HG02678 (cell line): ENCODE measurements around the gene ALKBH3.

Source experiments
- ATAC-seq: cut with Tn5 transposase; IDR thresholded peaks from one replicate; pipeline ENCODE4 v1.9.1; 2021; ENCODE audit warnings: mild to moderate bottlenecking, moderate library complexity; ENCODE audit not compliant: unreplicated experiment

Gene ALKBH3

GRCh38 chr11:43936076-43936475, 55.4 kb downstream of the ALKBH3 start:
- ATAC-seq: no peak

- no peak for ATAC-seq
Observed at GRCh38 chr11:43937434-43938411, 57.1 kb downstream of the ALKBH3 start.

- no peak for ATAC-seq
Observed at GRCh38 chr11:43941257-43941994, 60.8 kb downstream of the ALKBH3 start.

GRCh38 chr11:43942662-43943371, 62.2 kb downstream of the ALKBH3 start:
- ATAC-seq: no peak

GRCh38 chr11:43943372-43943930, 62.8 kb downstream of the ALKBH3 start:
- ATAC-seq: no peak

- no peak for ATAC-seq
Observed at GRCh38 chr11:43943931-43944751, 63.5 kb downstream of the ALKBH3 start.

GRCh38 chr11:43944761-43945311, 64.2 kb downstream of the ALKBH3 start:
- no peak for ATAC-seq

GRCh38 chr11:43947003-43947500, 66.4 kb downstream of the ALKBH3 start:
- ATAC-seq: no peak

- ATAC-seq: no peak
Observed at GRCh38 chr11:43947815-43948214, 67.2 kb downstream of the ALKBH3 start.

GRCh38 chr11:43948341-43949225, 68.0 kb downstream of the ALKBH3 start:
- ATAC-seq: no peak

- ATAC-seq: no peak
Observed at GRCh38 chr11:43950311-43950855, 69.8 kb downstream of the ALKBH3 start.

GRCh38 chr11:43951231-43951630, 70.6 kb downstream of the ALKBH3 start:
- no peak for ATAC-seq

GRCh38 chr11:43952020-43952400, 71.4 kb downstream of the ALKBH3 start:
- no peak for ATAC-seq

- no peak for ATAC-seq
Observed at GRCh38 chr11:43952401-43953342, 72.0 kb downstream of the ALKBH3 start.

GRCh38 chr11:43953521-43953920, 72.9 kb downstream of the ALKBH3 start:
- ATAC-seq: no peak

- ATAC-seq: no peak
Observed at GRCh38 chr11:43954241-43954640, 73.6 kb downstream of the ALKBH3 start.
